ENCODE measurements around the gene IGF2BP2.

DNA sequence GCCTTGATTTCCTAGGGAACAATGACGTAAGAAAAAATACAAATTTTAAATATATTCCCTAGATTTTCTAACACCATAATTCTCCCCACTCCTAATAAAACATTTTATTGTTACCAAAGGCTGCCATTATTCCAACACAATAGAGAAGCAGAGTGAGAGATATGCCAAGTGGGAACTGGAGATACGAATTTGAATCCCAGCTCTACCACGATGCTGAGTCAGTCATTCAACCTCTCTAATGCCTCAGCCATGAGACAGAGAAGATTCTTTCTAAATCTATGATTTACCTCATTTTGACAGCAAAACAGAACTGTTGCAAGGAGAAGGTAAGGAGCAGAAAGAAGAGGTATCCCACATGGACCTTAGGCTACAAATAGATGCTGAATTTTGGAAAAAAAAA, 112.5 kb downstream of the IGF2BP2 start:
- TF ChIP-seq POLR2AphosphoS5 (IDR thresholded peaks at IDR 0.05; ENCODE audit: low read depth, low read length) (no peak), TAF1 (IDR thresholded peaks at IDR 0.05; ENCODE audit: low read depth, low read length) (no peak), POLR2A (IDR thresholded peaks at IDR 0.05; ENCODE audit: low read depth, low read length) (no peak), POU2F2 (IDR thresholded peaks at IDR 0.05; ENCODE audit: low read depth, low read length) (no peak)

All from GM12891 (cell line).